Measurements from ENCODE around the gene NFS1. TPM values are rescaled to one million over a fixed set of nuclear protein-coding genes. Genes with fewer than 3 reads are reported as not detected.
A peak's percentile ranks its signal among the peaks of the same experiment; 100 is the strongest.

Gene NFS1
- total and polyA plus RNA-seq, 2 experiments from 2014 or later = 38.1 to 48.5 TPM

DNA sequence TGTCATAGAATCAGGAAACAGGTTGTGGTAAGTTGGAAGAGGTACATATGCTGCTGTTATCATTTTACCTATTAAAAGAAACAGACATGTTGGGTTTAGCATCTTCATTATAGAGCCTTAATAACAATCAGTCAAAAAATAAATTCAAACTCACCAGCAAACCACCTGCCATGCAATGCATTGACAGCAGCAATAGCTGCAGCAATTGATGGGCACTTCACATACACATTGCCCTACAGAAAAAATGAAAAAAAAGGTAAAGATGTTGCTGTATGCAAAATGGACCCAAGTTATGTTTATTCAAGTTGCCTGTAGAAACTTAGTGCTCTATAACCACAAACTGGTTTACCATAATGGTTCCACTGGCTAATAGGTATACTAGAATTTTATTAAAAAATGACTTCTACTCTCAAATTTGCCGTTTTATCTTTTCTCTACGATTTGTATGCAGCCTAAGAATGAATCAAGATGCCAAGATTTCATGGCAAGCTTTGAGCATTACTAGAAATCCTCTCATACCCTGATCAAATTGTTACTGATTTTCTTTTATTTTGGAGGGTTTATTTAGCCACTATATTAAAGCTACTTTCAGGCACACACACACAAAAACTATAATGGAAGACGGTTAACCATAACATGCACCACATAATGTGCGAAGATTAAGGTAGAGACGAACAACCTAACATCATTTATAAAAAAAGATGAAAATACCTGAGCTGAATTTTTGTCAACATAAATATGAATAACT is 5.5 kb upstream of the NFS1 start:
- Histone ChIP-seq H3K4me2 (no peak overlapping the region), H3K4me3 (no peak overlapping the region), H3K27ac (no peak overlapping the region), H2AFZ (no peak overlapping the region), H3K36me3 (replicated peaks; ENCODE audit: insufficient read depth, low read depth) (peaks cover 6% of the 10 kb centered on the region), H3K9me2 (replicated peaks; ENCODE audit: insufficient read depth) (no peaks in the 10 kb centered on the region), H3K79me2 (peaks cover 75% of the 10 kb centered on the region), H3K27me3 (no peaks in the 10 kb centered on the region), H3K4me1 (ENCODE audit: insufficient read depth) (peaks cover 7% of the 10 kb centered on the region), H4K20me1 (ENCODE audit: insufficient read depth, poor library complexity, severe bottlenecking) (peaks cover 74% of the 10 kb centered on the region), H3K9me3 (ENCODE audit: low read depth) (no peaks in the 10 kb centered on the region)
- no peak for DNase-seq (ENCODE audit: low spot score)
- TF ChIP-seq EZH2phosphoT487 (IDR thresholded peaks at IDR 0.05; ENCODE audit: low read depth, severe bottlenecking, unreplicated experiment) (no peak), EZH2 (IDR thresholded peaks at IDR 0.05; ENCODE audit: borderline replicate concordance) (no peak)
- TF ChIP-seq, protein P1, sequence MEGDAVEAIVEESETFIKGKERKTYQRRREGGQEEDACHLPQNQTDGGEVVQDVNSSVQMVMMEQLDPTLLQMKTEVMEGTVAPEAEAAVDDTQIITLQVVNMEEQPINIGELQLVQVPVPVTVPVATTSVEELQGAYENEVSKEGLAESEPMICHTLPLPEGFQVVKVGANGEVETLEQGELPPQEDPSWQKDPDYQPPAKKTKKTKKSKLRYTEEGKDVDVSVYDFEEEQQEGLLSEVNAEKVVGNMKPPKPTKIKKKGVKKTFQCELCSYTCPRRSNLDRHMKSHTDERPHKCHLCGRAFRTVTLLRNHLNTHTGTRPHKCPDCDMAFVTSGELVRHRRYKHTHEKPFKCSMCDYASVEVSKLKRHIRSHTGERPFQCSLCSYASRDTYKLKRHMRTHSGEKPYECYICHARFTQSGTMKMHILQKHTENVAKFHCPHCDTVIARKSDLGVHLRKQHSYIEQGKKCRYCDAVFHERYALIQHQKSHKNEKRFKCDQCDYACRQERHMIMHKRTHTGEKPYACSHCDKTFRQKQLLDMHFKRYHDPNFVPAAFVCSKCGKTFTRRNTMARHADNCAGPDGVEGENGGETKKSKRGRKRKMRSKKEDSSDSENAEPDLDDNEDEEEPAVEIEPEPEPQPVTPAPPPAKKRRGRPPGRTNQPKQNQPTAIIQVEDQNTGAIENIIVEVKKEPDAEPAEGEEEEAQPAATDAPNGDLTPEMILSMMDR (IDR thresholded peaks at IDR 0.05; ENCODE audit: poor library complexity) = no peak
- WGBS (ENCODE audit: low lambda C conversion rate, missing lambda C conversion rate) = 96% methylated on average over 5 of the region's 5 CpGs

DNA sequence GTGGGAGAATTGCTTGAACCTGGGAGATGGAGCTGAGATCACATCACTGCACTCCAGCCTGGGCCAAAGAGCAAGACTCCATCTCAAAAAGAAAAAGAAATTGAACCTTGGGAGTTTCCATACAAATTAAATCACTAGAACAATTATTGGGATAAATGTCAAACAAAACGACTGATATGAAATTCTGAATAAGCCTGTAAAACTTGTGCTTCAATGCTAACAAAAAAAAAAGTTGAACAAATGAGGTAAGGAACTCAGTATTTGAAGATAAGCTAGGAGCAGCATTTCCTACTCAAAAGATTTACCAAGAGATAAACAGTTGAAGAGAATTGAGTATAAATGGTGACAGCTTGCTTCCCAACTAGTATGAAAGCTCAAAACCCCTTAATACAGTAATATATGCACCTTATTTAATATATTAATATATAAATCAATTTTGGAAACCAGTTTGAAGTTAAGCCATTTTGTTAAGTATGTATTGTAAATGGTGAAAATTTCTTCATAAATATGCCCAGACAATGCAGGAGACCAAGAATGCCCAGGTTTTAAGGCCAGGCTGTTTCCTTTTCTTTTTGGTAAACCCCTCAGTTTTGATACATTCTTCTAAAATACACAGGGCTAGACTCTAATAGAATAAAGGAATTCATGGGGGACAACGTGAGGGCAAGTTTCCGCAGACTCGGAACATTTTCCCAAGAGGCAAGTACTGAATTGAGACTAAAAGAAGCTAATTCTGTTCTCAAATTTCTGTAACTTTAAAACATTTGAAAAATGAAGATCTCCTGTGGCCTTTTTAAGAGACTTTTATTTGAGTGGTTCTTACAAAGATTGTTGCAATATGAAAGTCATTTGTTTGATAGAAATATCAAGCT is 3.9 kb upstream of the NFS1 start:
- Histone ChIP-seq H3K4me3 (no peak overlapping the region), H2AFZ (no peak overlapping the region), H3K9me3 (ENCODE audit: low read depth) (no peaks in the 10 kb centered on the region), H3K27ac (peak overlapping the region; percentile 9), H4K20me1 (ENCODE audit: insufficient read depth, poor library complexity, severe bottlenecking) (peaks cover 58% of the 10 kb centered on the region), H3K36me3 (replicated peaks; ENCODE audit: insufficient read depth, low read depth) (peaks cover 6% of the 10 kb centered on the region), H3K9me2 (replicated peaks; ENCODE audit: insufficient read depth) (no peaks in the 10 kb centered on the region), H3K4me1 (ENCODE audit: insufficient read depth) (peaks cover 11% of the 10 kb centered on the region), H3K79me2 (peaks cover 60% of the 10 kb centered on the region), H3K4me2 (no peak overlapping the region), H3K27me3 (no peaks in the 10 kb centered on the region)
- 90% methylated on average over 4 of the region's 4 CpGs for WGBS (ENCODE audit: low lambda C conversion rate, missing lambda C conversion rate)
- no peak for DNase-seq (ENCODE audit: low spot score)
- TF ChIP-seq EZH2phosphoT487 (IDR thresholded peaks at IDR 0.05; ENCODE audit: low read depth, severe bottlenecking, unreplicated experiment) (no peak), EZH2 (IDR thresholded peaks at IDR 0.05; ENCODE audit: borderline replicate concordance) (no peak)
- TF ChIP-seq, protein P1 (IDR thresholded peaks at IDR 0.05; ENCODE audit: poor library complexity) = no peak

DNA sequence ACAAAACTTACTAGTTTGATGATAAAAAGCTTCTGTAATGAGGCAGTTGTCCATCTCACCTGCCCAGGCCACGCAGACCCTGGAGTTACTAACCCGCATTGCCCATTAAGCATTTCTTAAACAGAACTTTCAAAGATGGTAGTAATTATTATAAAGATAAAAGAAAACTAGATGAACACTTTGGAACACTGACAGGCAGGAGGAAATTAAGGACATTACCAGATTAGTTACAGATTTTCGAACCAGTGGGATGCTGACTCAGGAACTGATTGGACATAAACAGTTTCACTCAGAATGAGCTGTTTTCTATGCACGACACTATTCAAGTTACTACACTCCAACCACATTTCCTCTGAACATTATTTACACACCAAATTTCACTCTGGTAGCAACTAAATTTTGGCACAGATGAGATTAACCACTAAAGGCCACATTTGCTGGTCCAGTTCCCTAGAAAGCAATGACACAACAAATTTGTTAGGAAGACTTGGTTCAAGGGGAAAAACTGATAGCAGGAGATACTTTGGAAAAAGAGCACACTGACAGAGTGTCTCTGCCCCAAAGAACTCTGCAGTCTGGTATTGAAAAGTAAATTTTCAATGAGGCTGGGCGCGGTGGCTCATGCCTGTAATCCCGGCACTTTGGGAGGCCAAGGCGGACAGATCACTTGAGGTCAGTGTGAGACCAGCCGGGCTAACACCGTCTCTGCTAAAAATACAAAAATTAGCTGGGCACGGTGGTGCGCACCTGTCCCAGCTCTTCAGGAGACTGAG is 3.1 kb upstream of the NFS1 start:
- 91% methylated on average over 12 of the region's 12 CpGs for WGBS (ENCODE audit: low lambda C conversion rate, missing lambda C conversion rate)
- Histone ChIP-seq H3K4me3 (no peak overlapping the region), H3K9me3 (ENCODE audit: low read depth) (no peaks in the 10 kb centered on the region), H4K20me1 (ENCODE audit: insufficient read depth, poor library complexity, severe bottlenecking) (peaks cover 50% of the 10 kb centered on the region), H2AFZ (no peak overlapping the region), H3K79me2 (peaks cover 60% of the 10 kb centered on the region), H3K4me1 (ENCODE audit: insufficient read depth) (peaks cover 16% of the 10 kb centered on the region), H3K4me2 (no peak overlapping the region), H3K27ac (peak overlapping the region; percentile 9), H3K36me3 (replicated peaks; ENCODE audit: insufficient read depth, low read depth) (peaks cover 5% of the 10 kb centered on the region), H3K27me3 (no peaks in the 10 kb centered on the region), H3K9me2 (replicated peaks; ENCODE audit: insufficient read depth) (no peaks in the 10 kb centered on the region)
- TF ChIP-seq EZH2phosphoT487 (IDR thresholded peaks at IDR 0.05; ENCODE audit: low read depth, severe bottlenecking, unreplicated experiment) (no peak), EZH2 (IDR thresholded peaks at IDR 0.05; ENCODE audit: borderline replicate concordance) (no peak)
- TF ChIP-seq, protein P1 (IDR thresholded peaks at IDR 0.05; ENCODE audit: poor library complexity) = no peak
- DNase-seq (ENCODE audit: low spot score) = no peak
